OCI-LY3 (cell line): Measurements from ENCODE around the gene LILRA2.

Experiments
- EZH2phosphoT487 ChIP-seq: fragments of 200-600 bp; shearing (Covaris generic); IDR thresholded peaks from 2 replicates; pipeline ENCODE4 v1.6.1; 2018; ENCODE audit warnings: antibody characterized with exemption, mixed run types, low read depth
- TF ChIP-seq, protein P1 (sequence below): fragments of 200-600, 300-600 bp; sonication (generic); IDR thresholded peaks from 2 replicates; pipeline ENCODE4 v1.5.1; 2014; ENCODE audit warnings: antibody characterized with exemption, low read length, low read depth

DNA sequence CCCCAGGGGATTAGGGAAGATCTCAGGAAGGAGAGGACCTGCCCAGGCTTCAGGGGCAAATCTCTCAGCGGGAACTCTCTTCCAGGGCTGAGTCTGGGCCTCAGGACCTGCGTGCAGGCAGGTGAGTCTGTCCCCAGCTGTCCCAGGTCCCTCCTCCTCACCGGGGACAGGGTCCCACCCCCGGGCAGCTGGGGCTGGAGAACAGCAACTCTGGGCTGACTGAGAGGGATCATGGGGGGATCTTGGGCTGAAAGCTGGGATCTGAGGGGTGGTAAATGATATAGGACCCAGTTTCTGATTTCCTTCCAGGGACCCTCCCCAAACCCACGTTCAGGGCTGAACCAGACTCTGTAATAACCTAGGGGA is 34.2 kb downstream of the LILRA2 start:
- TF ChIP-seq, protein P1, sequence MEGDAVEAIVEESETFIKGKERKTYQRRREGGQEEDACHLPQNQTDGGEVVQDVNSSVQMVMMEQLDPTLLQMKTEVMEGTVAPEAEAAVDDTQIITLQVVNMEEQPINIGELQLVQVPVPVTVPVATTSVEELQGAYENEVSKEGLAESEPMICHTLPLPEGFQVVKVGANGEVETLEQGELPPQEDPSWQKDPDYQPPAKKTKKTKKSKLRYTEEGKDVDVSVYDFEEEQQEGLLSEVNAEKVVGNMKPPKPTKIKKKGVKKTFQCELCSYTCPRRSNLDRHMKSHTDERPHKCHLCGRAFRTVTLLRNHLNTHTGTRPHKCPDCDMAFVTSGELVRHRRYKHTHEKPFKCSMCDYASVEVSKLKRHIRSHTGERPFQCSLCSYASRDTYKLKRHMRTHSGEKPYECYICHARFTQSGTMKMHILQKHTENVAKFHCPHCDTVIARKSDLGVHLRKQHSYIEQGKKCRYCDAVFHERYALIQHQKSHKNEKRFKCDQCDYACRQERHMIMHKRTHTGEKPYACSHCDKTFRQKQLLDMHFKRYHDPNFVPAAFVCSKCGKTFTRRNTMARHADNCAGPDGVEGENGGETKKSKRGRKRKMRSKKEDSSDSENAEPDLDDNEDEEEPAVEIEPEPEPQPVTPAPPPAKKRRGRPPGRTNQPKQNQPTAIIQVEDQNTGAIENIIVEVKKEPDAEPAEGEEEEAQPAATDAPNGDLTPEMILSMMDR, result no peak
- TF ChIP-seq EZH2phosphoT487, result no peak
